Stimulated activated CD8-positive, alpha-beta memory T cell treated with anti-CD3 and anti-CD28 coated beads, Interleukin-4, amount 100 ng/mL, for 4 hours (primary cell): Measurements from ENCODE around the gene VWA7.
"Not testable (repeated sequence)": the region's sequence is repeated elsewhere in the genome, so short reads cannot be mapped to it uniquely, and the experiment has no call there.

Source experiments
- DNase-seq, 2 donors: peaks; one replicate each; pipeline ENCODE4 v3.0.0-alpha.2; 2020; ENCODE audit warnings: low read depth in 2 of 2, low spot score in 1 of 2

The VWA7 gene

DNA sequence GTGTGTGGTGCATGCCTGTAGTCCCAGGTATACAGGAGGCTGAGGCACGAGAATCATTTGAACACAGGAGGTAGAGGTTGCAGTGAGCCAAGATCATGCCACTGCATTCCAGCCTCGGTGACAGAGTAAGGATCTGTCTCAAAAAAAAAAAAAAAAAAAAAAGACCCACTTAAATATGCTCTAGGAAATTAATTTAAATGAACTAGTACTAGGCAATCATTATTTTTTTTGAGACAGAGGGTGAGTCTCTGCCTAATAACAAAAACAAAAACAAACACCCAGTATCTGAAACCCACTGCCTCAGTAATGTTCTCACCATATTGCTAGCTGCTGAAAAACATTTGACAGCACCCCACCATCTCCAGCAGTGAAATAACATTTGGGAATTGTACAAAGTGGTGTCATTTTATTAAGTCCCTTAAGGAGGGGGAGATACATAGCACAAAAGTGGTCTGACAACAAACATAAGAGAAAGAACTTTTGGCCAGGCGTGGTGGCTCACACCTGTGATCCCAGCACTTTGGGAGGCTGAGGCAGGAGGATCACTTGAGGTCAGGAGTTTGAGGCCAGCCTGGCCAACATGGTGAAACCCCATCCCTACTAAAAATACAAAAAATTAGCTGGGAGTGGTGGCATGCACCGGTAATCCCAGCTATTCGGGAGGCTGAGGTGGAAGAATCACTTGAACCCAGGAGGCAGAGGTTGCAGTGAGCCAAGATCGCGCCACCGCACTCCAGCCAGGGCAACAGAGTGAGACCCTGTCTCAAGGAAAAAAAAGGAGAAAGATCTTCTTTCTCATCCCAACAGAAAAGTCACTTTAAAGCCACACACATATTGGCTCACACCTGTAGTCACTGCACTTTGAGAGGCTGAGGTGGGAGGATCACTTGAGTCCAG is 24.2 kb upstream of the VWA7 start:
- DNase-seq = not testable (repeated sequence)

DNA sequence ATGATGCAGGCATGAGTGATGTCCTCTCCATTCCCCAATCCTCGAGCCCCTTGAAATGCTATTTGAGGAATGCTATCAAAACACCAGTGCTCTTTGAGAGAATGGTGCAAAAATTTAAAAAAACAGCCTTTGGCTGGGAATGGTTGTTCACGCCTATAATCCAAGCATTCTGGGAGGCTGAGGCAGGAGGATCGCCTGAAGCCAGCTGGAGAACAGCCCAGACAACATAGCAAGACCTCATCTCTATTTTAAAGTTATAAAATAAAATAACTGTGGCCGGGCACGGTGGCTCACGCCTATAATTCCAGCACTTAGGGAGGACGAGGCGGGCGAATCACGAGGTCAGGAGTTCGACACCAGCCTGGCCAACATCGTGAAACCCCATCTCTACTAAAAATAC is 22.7 kb upstream of the VWA7 start:
- no peak for DNase-seq

DNA sequence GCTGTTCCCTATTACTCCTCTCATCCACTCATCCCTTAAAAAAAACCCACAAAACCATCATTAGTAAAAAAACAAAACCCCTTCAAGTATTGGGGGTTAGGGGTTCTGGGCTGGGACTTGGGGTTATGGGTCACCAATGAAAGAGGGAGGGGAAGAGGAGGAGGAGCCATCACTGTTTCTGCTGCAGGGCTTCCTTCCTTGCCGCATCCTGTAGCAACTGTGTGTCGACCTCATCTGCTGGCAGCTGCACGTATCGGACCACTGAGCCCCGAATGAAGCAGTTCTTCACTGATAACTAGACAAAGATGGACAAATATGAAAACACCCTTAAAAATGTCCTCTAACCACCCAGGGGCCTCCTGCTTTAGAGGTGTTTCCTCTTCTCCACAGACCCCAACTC is 20.5 kb upstream of the VWA7 start:
- no peak for DNase-seq

DNA sequence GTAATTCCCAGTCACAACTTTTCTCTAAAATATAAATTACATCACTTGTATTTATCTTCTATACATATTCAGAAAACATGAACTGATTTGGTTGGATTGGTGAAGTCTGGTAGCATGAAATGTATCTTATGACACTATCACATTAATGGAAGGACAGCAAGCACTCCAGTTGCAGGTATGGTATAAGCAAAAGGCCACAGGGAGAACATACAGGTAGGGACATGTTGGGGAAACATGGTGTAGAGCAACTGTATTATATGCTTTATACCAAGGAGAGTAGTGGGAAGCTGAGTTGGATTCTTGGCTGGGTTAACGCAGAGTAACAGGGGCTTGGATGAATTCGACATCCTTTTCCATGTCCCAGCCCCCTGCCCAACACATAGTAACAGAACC is 19.9 kb upstream of the VWA7 start:
- DNase-seq = no peak

- DNase-seq = peak; percentile 51 to 69
Measured at GRCh38 chr6:31795616-31796298, 18.6 kb upstream of the VWA7 start, which contains the start of gene VARS1. TSS of gene VARS1 (minus strand) at chr6:31795752. CDS start at chr6:31795217, 535 bp downstream.

- no peak for DNase-seq
Measured at GRCh38 chr6:31794866-31795615, 17.9 kb upstream of the VWA7 start.

DNA sequence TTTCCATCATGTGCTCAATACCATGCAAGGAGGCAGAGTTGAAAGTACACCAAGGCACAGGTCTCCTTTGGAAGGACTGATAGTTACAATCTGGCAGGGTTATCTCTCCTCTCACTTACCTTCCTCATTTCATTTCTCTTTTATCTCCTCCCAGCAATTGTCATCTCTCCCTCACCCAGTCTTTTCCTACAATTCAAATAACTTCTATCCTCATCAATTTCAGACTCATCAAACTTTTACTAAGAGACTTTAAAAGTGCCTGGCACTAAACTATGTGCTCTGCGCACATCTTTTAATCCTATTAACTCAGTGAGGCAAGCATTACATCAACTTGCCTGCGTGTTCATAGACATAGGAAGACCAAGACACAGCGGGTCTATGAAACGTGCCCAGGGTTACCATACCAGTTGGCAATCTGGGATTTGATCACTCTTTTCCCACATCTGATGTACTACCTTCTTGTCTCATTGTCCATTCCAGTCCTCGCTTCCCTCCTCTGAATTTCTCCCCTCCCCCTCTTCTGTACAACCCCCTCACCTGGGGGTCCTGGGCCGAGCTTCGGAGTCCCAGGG is 17.3 kb upstream of the VWA7 start:
- no peak for DNase-seq

GRCh38 chr6:31793927-31794245 is 16.8 kb upstream of the VWA7 start:
- DNase-seq = not testable (repeated sequence)

DNA sequence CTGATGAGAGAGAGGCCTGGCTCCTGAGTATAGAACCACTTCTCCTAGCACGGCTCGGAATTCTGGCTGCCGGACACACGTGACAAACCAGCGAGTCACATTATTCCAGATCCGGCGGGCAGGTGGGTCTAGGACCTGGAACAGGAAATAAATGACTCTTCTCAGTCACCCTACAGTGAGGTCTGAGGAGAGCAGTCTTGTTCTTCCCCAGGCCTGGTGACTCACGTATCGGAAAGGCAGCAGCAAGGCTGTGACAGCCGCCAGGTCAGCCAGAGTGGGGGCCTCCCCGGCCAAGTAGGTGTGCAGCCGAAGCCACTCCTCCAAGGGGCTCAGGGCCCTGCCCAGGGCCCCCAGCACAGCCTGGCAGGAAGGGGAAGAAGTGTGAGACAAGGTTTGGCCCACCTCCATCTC is 15.6 kb upstream of the VWA7 start:
- no peak for DNase-seq

- DNase-seq = no peak
Measured at GRCh38 chr6:31792090-31792374, 14.9 kb upstream of the VWA7 start.

DNA sequence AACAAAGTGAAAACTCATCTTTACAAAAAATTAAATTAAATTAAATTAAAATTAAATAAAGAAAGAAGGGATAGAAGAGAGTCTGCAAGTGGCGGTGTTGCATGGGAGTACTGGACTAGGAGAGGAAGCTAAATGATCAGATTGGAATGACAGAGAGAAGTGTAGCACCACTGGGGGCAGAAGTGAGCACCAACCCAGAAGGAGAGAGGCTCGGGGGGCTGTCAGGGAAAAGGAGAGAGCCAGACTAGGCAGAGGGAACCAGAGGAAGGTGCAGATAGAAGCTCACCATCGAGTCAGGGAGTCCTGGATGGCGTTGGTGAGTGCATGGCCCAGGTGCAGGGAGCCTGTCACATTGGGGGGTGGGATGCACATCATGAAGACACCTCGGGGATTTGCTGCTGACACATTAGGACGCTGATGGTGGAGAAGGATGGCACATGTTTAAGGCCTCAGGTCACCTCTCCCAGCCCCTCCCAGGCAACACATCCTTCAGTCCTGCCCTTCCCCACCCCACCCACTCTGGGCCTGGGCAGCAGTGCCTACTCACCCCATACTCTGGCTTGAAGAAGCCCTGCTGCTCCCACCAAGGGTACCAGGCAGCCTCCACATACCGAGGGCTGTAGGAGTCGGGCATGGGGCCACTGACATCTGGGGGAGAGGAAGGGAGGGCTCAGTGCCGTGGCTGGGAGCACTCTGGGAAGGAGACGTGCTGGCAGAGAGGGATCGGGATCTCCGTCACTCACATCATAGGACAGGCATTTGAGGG is 14.4 kb upstream of the VWA7 start:
- no peak for DNase-seq

- DNase-seq = no peak
Measured at GRCh38 chr6:31785475-31785874, 8.3 kb upstream of the VWA7 start.

GRCh38 chr6:31784098-31784925 is 7.2 kb upstream of the VWA7 start:
- DNase-seq = no peak

- DNase-seq = no peak
Measured at GRCh38 chr6:31782126-31782855, 5.2 kb upstream of the VWA7 start.

- no peak for DNase-seq
Measured at GRCh38 chr6:31781244-31782125, 4.4 kb upstream of the VWA7 start.

- no peak for DNase-seq
Measured at GRCh38 chr6:31780507-31781243, 3.5 kb upstream of the VWA7 start.

GRCh38 chr6:31779908-31780307 is 2.8 kb upstream of the VWA7 start:
- no peak for DNase-seq
